ENCODE results near the gene ICAM4. TPM values are rescaled to one million over a fixed set of nuclear protein-coding genes. Genes with fewer than 3 reads are reported as not detected.

The ICAM4 gene
- polyA plus RNA-seq, 1 donor from 2014 or later = 0.81 TPM

DNA sequence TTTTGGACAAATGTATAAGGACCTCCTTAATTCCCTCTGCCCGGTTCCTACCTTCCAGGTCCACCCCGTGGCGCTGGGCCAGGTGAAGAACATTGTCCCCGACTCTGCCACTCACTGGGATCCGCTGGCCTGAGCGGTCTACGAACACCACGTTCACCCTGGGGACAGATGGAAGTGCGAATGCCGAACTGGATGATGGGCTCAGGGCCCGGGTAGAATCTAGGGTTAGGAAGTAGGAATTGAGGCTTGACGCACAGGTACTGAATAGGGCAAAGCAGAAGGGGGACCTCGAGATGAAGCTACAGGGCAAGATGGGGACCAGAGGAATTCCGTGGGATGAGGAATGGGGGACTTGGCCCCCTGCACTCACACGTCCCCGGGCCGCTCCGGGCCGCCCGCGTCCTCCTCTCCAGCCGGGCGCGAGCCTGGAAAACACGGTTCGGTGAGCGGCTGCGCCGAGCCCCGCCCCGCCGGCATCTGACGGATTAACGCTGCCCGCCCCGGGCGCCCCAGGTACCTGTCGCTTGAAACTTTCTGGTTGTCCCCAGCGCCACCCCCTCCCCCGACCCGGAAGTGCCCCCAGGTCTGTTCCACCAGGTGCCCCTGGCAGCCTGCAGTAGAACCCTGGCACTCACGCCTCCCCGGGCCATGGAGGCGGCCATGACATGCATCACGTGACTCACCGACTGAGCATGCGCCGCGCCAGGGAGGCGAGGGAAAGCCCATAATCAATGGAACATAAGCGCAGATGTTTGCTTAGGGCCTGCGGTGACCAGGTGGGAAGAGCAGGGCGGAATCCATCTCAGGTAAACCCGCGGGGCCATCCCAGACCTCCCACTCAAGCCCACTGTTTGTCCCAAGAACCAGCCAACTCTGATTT is 28.8 kb downstream of the ICAM4 start, which contains the start of gene FDX2:
FDX2 (minus strand) TSS at position 681 of the 880 bp plus-strand sequence; CDS start at position 662, 19 bp downstream.
- Mint-ChIP-seq H3K27me3 (no peaks in the 10 kb centered on the region), H3K27ac (peak within 1 kb of the TSS; percentile 44 to 95 (median 94)), H3K36me3 (no peaks in the 10 kb centered on the region), H3K9me3 (no peaks in the 10 kb centered on the region), H3K4me3 (peak within 1 kb of the TSS; percentile 43 to 97 (median 90)), H3K4me1 (peaks cover 4 to 13% (median 8%) of the 10 kb centered on the region in 3 donors)

DNA sequence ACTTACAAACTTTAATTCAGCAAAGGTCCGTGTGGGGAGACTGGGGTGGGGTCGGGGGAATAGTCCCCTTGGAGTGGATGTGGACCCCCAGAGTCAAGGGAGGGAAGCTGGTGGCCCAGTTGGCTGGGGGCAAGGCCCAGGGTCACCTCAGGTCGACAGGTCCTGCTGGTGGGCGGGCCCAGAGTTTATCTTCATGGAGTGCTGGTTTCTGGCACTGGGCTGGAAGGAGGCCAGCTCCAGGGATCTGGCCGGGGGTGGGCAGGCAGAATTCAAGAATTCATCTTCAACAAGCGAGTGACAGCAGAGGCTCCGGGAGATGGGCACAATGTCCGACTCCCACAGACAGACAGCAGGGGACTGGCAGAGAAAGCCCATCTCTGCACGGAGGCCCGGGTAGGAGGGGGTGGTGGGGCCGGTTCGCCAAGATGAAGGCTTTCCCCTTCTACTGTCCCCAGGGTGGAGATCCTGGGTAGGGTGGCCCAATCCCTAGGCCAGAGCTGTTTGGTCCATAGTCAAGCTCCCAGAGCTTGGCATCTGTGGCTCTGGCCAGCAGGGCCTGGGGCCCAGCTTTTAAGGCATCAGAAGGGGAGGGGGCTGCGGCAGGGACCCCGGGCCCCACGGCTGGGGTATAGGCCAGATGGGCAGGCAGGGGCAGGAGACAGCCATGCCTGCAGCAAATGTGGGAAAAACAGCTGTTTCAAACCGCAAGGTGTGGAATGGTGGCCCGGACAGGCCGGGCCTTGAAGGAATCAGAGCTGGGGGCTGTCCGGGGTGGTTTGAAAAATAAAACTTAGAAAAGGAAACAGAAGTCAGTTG is 29.7 kb downstream of the ICAM4 start:
- peak overlapping the region; percentile 43 to 93 (median 70) for H3K4me3 Mint-ChIP-seq
- no peaks in the 10 kb centered on the region for H3K27me3 Mint-ChIP-seq
- H3K36me3 Mint-ChIP-seq = no peaks in the 10 kb centered on the region
- H3K27ac Mint-ChIP-seq = peak overlapping the region; percentile 44 to 95 (median 94)
- no peaks in the 10 kb centered on the region for H3K9me3 Mint-ChIP-seq
- peaks cover 4 to 13% (median 8%) of the 10 kb centered on the region in 3 donors for H3K4me1 Mint-ChIP-seq

- Mint-ChIP-seq H3K27ac (peak overlapping the region in 2 of 3 donors; percentile 27 to 53), H3K4me1 (peaks cover 4 to 13% (median 8%) of the 10 kb centered on the region in 3 donors), H3K4me3 (peak overlapping the region in 2 of 4 donors; percentile 43 to 52), H3K9me3 (no peaks in the 10 kb centered on the region), H3K36me3 (no peaks in the 10 kb centered on the region), H3K27me3 (no peaks in the 10 kb centered on the region)
Observed at GRCh38 chr19:10317045-10317856, 30.5 kb downstream of the ICAM4 start.

- Mint-ChIP-seq H3K4me3 (peak overlapping the region in 1 of 4 donors; percentile 69), H3K4me1 (peaks cover 4 to 13% (median 8%) of the 10 kb centered on the region in 3 donors), H3K9me3 (no peaks in the 10 kb centered on the region), H3K36me3 (no peaks in the 10 kb centered on the region), H3K27ac (no peak overlapping the region), H3K27me3 (no peaks in the 10 kb centered on the region)
Observed at GRCh38 chr19:10317857-10318462, 31.2 kb downstream of the ICAM4 start.

- no peak overlapping the region for H3K27ac Mint-ChIP-seq
Observed at GRCh38 chr19:10318807-10319682, 32.3 kb downstream of the ICAM4 start.

DNA sequence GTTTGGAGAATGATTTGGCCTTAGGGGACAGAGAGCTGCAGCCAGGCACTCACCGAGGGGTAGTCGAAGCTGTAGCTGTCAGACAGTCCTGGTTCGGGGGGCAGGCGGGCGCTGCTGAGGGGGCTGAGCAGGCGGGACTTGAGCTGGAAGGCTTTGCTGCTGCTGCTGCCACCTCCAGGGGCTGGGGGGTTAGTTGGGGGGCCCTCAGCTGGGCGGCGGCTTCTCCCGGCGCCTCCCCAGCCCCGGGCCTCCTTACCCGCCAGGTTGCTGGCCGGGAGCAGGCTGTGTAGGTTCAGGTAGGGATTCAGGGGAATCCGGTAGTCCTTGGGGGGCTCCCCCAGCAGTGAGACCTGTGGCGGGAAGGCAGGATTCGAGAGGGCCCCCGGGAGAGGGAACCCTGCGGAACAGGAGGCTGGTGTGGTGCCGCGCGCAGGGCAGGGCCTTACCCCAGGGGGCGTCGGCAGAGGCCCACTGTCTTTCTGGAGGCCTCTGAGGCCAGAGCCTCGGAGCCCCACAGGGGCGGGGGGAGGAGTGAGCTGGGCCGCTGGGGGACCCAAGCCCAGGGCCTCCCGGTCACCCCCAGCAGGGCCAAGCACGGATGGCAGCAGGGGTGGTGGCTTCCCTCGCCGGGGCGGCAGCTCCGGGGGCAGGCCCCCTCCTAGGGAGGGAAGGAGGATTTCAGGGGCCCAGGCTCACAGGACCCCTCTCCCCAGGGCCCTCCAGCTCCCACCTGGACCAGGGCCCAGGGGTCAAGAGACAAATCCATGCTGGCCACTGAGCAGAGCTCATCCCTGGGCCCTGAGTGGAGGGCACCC is 34.1 kb downstream of the ICAM4 start:
- H3K4me1 Mint-ChIP-seq = peaks cover 3 to 6% (median 3%) of the 10 kb centered on the region in 3 donors
- H3K9me3 Mint-ChIP-seq = no peaks in the 10 kb centered on the region
- peak overlapping the region in 1 of 3 donors; percentile 19 for H3K27ac Mint-ChIP-seq
- no peaks in the 10 kb centered on the region for H3K36me3 Mint-ChIP-seq
- no peak overlapping the region for H3K4me3 Mint-ChIP-seq
- no peaks in the 10 kb centered on the region for H3K27me3 Mint-ChIP-seq

More at GRCh38 chr19:10318807-10319682, 32.3 kb downstream of the ICAM4 start:
- no peaks in the 10 kb centered on the region for H3K36me3 Mint-ChIP-seq
- H3K27me3 Mint-ChIP-seq = no peaks in the 10 kb centered on the region
- H3K9me3 Mint-ChIP-seq = no peaks in the 10 kb centered on the region
- peaks cover 4 to 13% (median 8%) of the 10 kb centered on the region in 3 donors for H3K4me1 Mint-ChIP-seq
- no peak overlapping the region for H3K4me3 Mint-ChIP-seq

- Mint-ChIP-seq H3K4me3 (no peak overlapping the region), H3K4me1 (no peaks in the 10 kb centered on the region), H3K36me3 (no peaks in the 10 kb centered on the region), H3K27ac (no peak overlapping the region), H3K9me3 (no peaks in the 10 kb centered on the region), H3K27me3 (no peaks in the 10 kb centered on the region)
Observed at GRCh38 chr19:10321417-10321797, 34.7 kb downstream of the ICAM4 start.

- Mint-ChIP-seq H3K4me1 (no peaks in the 10 kb centered on the region), H3K9me3 (no peaks in the 10 kb centered on the region), H3K4me3 (no peak overlapping the region), H3K36me3 (no peaks in the 10 kb centered on the region), H3K27me3 (no peaks in the 10 kb centered on the region), H3K27ac (no peak overlapping the region)
Observed at GRCh38 chr19:10321874-10322835, 35.4 kb downstream of the ICAM4 start.

DNA sequence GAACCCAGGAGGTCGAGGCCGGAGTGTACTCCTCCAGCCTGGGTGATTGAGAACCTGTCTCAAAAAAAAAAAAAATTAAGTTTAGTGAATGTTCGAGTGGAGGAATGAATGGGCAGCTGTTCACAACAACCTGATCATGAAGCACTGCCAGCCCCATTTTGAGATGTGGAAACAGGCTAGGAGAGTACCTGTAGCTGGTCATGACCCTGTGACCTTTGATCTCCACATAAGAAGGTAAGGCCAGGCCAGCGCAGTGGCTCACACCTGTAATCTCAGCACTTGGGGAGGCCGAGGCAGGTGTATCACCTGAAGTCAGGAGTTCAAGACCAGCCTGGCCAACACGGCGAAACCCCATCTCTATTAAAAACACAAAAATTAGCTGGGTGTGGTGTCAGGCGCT is 39.0 kb downstream of the ICAM4 start:
- H3K27me3 Mint-ChIP-seq = no peaks in the 10 kb centered on the region
- no peak overlapping the region for H3K4me3 Mint-ChIP-seq
- no peaks in the 10 kb centered on the region for H3K36me3 Mint-ChIP-seq
- H3K9me3 Mint-ChIP-seq = no peaks in the 10 kb centered on the region
- H3K4me1 Mint-ChIP-seq = no peaks in the 10 kb centered on the region
- H3K27ac Mint-ChIP-seq = no peak overlapping the region

DNA sequence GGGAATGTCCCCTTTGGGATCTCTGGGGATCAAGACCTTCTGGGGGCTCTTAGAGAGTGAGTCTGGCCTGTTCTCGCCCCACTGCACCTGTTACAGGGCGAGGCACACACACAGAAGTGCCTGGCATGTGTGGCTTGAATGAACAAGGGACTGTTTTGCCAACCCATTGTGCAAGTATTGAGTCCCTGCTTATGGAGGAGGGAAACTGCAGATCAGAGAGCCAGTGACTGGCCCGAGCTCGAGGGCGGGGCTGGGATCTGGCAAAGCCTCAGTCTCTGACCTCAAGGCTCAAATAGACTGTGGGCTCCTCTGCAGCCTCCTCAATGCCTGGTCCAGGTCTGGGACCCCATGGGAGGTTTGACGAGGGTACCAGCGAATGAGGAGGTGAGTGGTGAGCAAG is 41.0 kb downstream of the ICAM4 start:
- peak overlapping the region in 1 of 4 donors; percentile 43 for H3K4me3 Mint-ChIP-seq
- no peaks in the 10 kb centered on the region for H3K36me3 Mint-ChIP-seq
- H3K27me3 Mint-ChIP-seq = no peaks in the 10 kb centered on the region
- H3K27ac Mint-ChIP-seq = no peak overlapping the region
- no peaks in the 10 kb centered on the region for H3K9me3 Mint-ChIP-seq
- H3K4me1 Mint-ChIP-seq = peaks cover 3 to 7% (median 5%) of the 10 kb centered on the region in 3 donors

DNA sequence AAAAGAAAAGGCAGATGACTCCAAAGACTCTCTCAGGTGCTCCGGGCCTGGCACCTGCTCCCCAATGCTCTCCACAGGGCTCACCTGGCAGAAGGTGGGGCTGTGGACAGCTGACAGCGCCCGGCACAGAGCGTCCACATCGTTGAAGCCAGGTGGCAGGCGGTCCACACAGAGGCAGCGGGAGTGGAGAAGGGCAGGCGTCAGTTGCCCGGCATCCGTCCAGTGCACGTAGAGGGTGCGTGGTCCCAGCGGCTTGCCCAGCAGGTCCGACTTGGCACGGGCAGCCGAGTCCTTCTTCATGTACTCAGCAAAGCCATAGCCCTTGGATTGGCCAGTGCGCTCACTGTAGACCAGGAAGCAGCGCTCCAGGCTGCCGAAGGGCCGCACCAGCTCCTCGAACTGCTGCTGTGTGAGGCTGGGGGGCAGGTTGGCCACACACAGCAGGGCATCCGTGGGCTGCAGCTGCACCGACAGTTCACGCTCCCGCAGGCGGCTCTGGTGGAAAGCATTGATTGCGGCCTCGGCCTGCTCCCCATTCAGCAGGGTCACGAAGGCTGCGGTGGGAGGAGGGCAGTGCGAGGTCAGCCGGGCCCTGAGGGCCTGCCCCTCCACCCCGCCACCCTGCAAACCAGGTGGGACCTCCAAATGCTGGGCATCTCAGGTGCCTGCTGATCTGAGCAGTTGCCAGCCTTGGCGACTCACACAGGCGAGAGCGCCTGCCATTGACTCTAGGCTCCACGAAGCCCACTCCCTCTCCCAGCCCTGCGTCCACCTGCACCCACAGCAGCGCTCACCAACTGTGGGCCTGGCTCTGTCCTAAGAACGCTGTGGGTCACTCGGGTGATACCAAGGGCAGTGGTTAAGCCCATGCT is 42.0 kb downstream of the ICAM4 start:
- no peaks in the 10 kb centered on the region for H3K9me3 Mint-ChIP-seq
- H3K4me1 Mint-ChIP-seq = peaks cover 10 to 15% (median 11%) of the 10 kb centered on the region in 3 donors
- H3K27ac Mint-ChIP-seq = no peak overlapping the region
- no peaks in the 10 kb centered on the region for H3K27me3 Mint-ChIP-seq
- H3K4me3 Mint-ChIP-seq = peak overlapping the region in 1 of 4 donors; percentile 43
- H3K36me3 Mint-ChIP-seq = no peaks in the 10 kb centered on the region
